ENCODE data around the gene SLC24A2.

DNA sequence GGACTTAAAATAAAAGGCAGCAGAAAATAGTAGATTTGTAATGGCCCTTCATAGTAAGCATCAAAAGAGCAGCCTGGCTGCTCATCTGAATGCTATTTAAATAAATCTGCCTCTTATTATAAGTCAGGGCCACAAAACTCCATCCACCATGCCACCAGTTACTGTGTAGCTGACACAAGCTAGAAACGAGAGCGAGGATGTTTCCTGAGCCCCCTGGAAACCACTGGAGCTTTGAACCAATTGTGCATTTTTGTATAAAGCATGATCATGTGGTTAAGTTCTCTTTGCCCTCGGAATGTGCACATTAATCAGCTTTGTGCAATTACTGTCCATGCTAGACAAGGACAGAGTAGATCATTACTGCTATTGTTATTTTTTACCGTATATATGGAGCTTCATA is 17.4 kb downstream of the SLC24A2 start:
- TF ChIP-seq POLR2A (IDR thresholded peaks at IDR 0.05), result no peak
- TF ChIP-seq, protein P1, sequence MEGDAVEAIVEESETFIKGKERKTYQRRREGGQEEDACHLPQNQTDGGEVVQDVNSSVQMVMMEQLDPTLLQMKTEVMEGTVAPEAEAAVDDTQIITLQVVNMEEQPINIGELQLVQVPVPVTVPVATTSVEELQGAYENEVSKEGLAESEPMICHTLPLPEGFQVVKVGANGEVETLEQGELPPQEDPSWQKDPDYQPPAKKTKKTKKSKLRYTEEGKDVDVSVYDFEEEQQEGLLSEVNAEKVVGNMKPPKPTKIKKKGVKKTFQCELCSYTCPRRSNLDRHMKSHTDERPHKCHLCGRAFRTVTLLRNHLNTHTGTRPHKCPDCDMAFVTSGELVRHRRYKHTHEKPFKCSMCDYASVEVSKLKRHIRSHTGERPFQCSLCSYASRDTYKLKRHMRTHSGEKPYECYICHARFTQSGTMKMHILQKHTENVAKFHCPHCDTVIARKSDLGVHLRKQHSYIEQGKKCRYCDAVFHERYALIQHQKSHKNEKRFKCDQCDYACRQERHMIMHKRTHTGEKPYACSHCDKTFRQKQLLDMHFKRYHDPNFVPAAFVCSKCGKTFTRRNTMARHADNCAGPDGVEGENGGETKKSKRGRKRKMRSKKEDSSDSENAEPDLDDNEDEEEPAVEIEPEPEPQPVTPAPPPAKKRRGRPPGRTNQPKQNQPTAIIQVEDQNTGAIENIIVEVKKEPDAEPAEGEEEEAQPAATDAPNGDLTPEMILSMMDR (IDR thresholded peaks at IDR 0.05), result no peak

Data from uterus (tissue), 2 donors.